Astrocyte (in vitro differentiated cells and primary cell): ENCODE results near the gene ZDHHC4. TPM values are rescaled to one million over a fixed set of nuclear protein-coding genes. Genes with fewer than 3 reads are reported as not detected.

ENCODE experiments used
- DNase-seq: peaks from one replicate; pipeline ENCODE4 v3.0.0-alpha.2; 2010; ENCODE audit warnings: low read depth
- FAIRE-seq: peaks from 2 replicates; lab custom pipeline; 2011; peaks lifted over from hg19 to GRCh38; lab: Jason Lieb, UNC
- H2AFZ ChIP-seq: 2 replicates; pipeline ENCODE4 v1.6.0; 2012; ENCODE audit warnings: low read depth, low read length, inconsistent platforms
- H3K27ac ChIP-seq: 2 replicates; pipeline ENCODE4 v1.5.1; 2011; ENCODE audit warnings: low read depth, low read length, inconsistent platforms
- H3K27me3 ChIP-seq: 2 replicates; pipeline ENCODE4 v1.6.0; 2011; ENCODE audit warnings: low read length, inconsistent platforms; ENCODE audit not compliant: insufficient read depth
- H3K36me3 ChIP-seq: 2 replicates; pipeline ENCODE4 v1.5.1; 2011; ENCODE audit warnings: low read length, inconsistent platforms; ENCODE audit not compliant: insufficient read depth
- H3K4me1 ChIP-seq: 2 replicates; pipeline ENCODE4 v1.5.1; 2011; ENCODE audit warnings: low read length, inconsistent platforms; ENCODE audit not compliant: insufficient read depth
- H3K4me2 ChIP-seq: 2 replicates; pipeline ENCODE4 v1.6.0; 2012; ENCODE audit warnings: low read length, inconsistent platforms
- H3K4me3 ChIP-seq: 2 replicates; pipeline ENCODE4 v1.5.1; 2011; ENCODE audit warnings: low read depth, mild to moderate bottlenecking, low read length, inconsistent platforms; ENCODE audit not compliant: insufficient read depth
- H3K79me2 ChIP-seq: 2 replicates; pipeline ENCODE4 v1.6.0; 2012; ENCODE audit warnings: mild to moderate bottlenecking, low read length, inconsistent platforms; ENCODE audit not compliant: insufficient read depth
- H3K9ac ChIP-seq: 2 replicates; pipeline ENCODE4 v1.6.0; 2012; ENCODE audit warnings: mild to moderate bottlenecking, low read length, inconsistent platforms
- H3K9me3 ChIP-seq: 2 replicates; pipeline ENCODE4 v1.5.1; 2012; ENCODE audit warnings: low read depth, mild to moderate bottlenecking, low read length, inconsistent platforms; ENCODE audit not compliant: insufficient read depth
- H4K20me1 ChIP-seq: 2 replicates; pipeline ENCODE4 v1.6.0; 2012; ENCODE audit warnings: low read length, inconsistent platforms; ENCODE audit not compliant: insufficient read depth
- H3K27ac Mint-ChIP-seq: one replicate; pipeline ENCODE4 v1.8.0; 2021; ENCODE audit warnings: mild to moderate bottlenecking, mixed read lengths; ENCODE audit not compliant: unreplicated experiment
- H3K27me3 Mint-ChIP-seq: one replicate; pipeline ENCODE4 v1.8.0; 2021; ENCODE audit warnings: low read depth, mixed read lengths; ENCODE audit not compliant: unreplicated experiment
- H3K36me3 Mint-ChIP-seq: one replicate; pipeline ENCODE4 v1.8.0; 2021; ENCODE audit warnings: low read depth, mixed read lengths; ENCODE audit not compliant: unreplicated experiment
- H3K4me1 Mint-ChIP-seq: one replicate; pipeline ENCODE4 v1.8.0; 2021; ENCODE audit warnings: low read depth, mixed read lengths; ENCODE audit not compliant: unreplicated experiment
- H3K4me3 Mint-ChIP-seq: one replicate; pipeline ENCODE4 v1.8.0; 2021; ENCODE audit warnings: mild to moderate bottlenecking, moderate library complexity, mixed read lengths; ENCODE audit not compliant: unreplicated experiment
- H3K9me3 Mint-ChIP-seq: one replicate; pipeline ENCODE4 v1.8.0; 2021; ENCODE audit warnings: mild to moderate bottlenecking, mixed read lengths; ENCODE audit not compliant: unreplicated experiment
- CTCF ChIP-seq: IDR thresholded peaks from 2 replicates; pipeline ENCODE4 v1.5.1; 2011; ENCODE audit warnings: low read depth, mild to moderate bottlenecking, inconsistent platforms, low read length, moderate library complexity; ENCODE audit not compliant: insufficient read depth
- EZH2 ChIP-seq: IDR thresholded peaks from 2 replicates; pipeline ENCODE4 v1.6.1; 2012; ENCODE audit warnings: mild to moderate bottlenecking, low read length, inconsistent platforms; ENCODE audit not compliant: insufficient read depth
- total RNA-seq: library from RNA; stranded (reverse); gene quantifications from 2 replicates; pipeline ENCODE4 v1.2.1, GENCODE V29; 2021

Gene ZDHHC4
- total RNA-seq, 1 donor from 2014 or later: 33.2 TPM

DNA sequence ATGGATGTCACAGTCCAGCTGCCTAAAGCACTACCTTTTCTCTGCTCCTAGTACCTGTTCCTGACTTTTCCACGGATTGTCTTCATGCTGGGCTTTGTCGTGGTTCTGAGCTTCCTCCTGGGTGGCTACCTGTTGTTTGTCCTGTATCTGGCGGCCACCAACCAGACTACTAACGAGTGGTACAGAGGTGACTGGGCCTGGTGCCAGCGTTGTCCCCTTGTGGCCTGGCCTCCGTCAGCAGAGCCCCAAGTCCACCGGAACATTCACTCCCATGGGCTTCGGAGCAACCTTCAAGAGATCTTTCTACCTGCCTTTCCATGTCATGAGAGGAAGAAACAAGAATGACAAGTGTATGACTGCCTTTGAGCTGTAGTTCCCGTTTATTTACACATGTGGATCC is 11.3 kb downstream of the ZDHHC4 start:
- no peak for TF ChIP-seq CTCF
- Histone ChIP-seq H3K4me3 (no peak overlapping the region), H3K27me3 (no peaks in the 10 kb centered on the region), H2AFZ (no peak overlapping the region), H3K4me1 (peaks cover 12% of the 10 kb centered on the region), H3K9ac (no peak overlapping the region), H4K20me1 (peaks cover 8% of the 10 kb centered on the region), H3K9me3 (no peaks in the 10 kb centered on the region), H3K27ac (no peak overlapping the region), H3K4me2 (no peak overlapping the region), H3K36me3 (peaks cover 10% of the 10 kb centered on the region), H3K79me2 (peaks cover 21% of the 10 kb centered on the region)
- no peak for DNase-seq
- Mint-ChIP-seq H3K27ac (peak overlapping the region; percentile 70), H3K36me3 (peaks cover 10% of the 10 kb centered on the region), H3K4me3 (peak overlapping the region; percentile 73), H3K9me3 (no peaks in the 10 kb centered on the region), H3K27me3 (no peaks in the 10 kb centered on the region), H3K4me1 (peaks cover 4% of the 10 kb centered on the region)
- FAIRE-seq: no peak

- peaks cover 10% of the 10 kb centered on the region for H4K20me1 ChIP-seq
- Mint-ChIP-seq H3K9me3 (no peaks in the 10 kb centered on the region), H3K36me3 (peaks cover 13% of the 10 kb centered on the region), H3K4me3 (peak overlapping the region; percentile 73), H3K4me1 (peaks cover 4% of the 10 kb centered on the region), H3K27ac (no peak overlapping the region), H3K27me3 (no peaks in the 10 kb centered on the region)
- H3K79me2 ChIP-seq: peaks cover 21% of the 10 kb centered on the region
- TF ChIP-seq CTCF (no peak), EZH2 (no peak)
- no peaks in the 10 kb centered on the region for H3K9me3 ChIP-seq
- H3K36me3 ChIP-seq: peaks cover 10% of the 10 kb centered on the region
- H3K4me2 ChIP-seq: peak overlapping the region; percentile 99
- H2AFZ ChIP-seq: peak overlapping the region; percentile 69
- H3K4me1 ChIP-seq: peaks cover 12% of the 10 kb centered on the region
- no peak for DNase-seq
- H3K9ac ChIP-seq: peak overlapping the region; percentile 10
- H3K4me3 ChIP-seq: peak overlapping the region; percentile 86
- no peak overlapping the region for H3K27ac ChIP-seq
- no peak for FAIRE-seq
- no peaks in the 10 kb centered on the region for H3K27me3 ChIP-seq
These were observed 12.0 kb downstream of the ZDHHC4 start for GRCh38 chr7:6589151-6589828.
